A549 (cell line): ENCODE measurements around the gene PPIG. TPM values are rescaled to one million over a fixed set of nuclear protein-coding genes. Genes with fewer than 3 reads are reported as not detected.

Source experiments
- ATAC-seq, 2 experiments: fragments of 200-7000 bp in 1 of 2; fragments of >200 bp in 1 of 2; cut with Nextera tagmentation in 1 of 2; cut with Tn5 transposase in 1 of 2; 3 replicates each; pipeline versions ENCODE4 v1.8.0 to v1.9.1; 2018 to 2020; ENCODE audit warnings: mild to moderate bottlenecking in 1 of 2, moderate library complexity in 1 of 2
- CTCF ChIA-PET: fragments of 300-600 bp; sonication (Branson Sonifier 250); formaldehyde crosslinking; extraction: SDS; loops from one replicate; lab custom pipeline; 2021; ENCODE audit warnings: antibody characterized with exemption, inconsistent platforms; lab: Yijun Ruan, JAX
- POLR2A ChIA-PET: fragments of 350-600 bp; formaldehyde crosslinking; extraction: SDS; loops from one replicate; lab custom pipeline; 2021; ENCODE audit warnings: antibody characterized with exemption, inconsistent platforms; lab: Yijun Ruan, JAX
- DNase-seq, 2 experiments: peaks; one replicate each; pipeline versions ENCODE4 v3.0.0 to v3.0.0-alpha.2; 2011 to 2016; ENCODE audit warnings: low read depth in 1 of 2, low spot score in 1 of 2
- FAIRE-seq: peaks from 2 replicates; lab custom pipeline; 2011; peaks lifted over from hg19 to GRCh38; lab: Jason Lieb, UNC
- H3K27ac ChIP-seq, 2 experiments: fragments of >200 bp; sonication (Bioruptor Twin); formaldehyde crosslinking; 3 replicates each; pipeline ENCODE4 v1.5.1; 2016 to 2017
- H3K4me1 ChIP-seq: fragments of >200 bp; sonication (Bioruptor Twin); formaldehyde crosslinking; 3 replicates; pipeline ENCODE4 v1.6.1; 2016
- H3K4me2 ChIP-seq: fragments of >200 bp; sonication (Bioruptor Twin); formaldehyde crosslinking; 3 replicates; pipeline ENCODE4 v1.6.1; 2016
- H3K4me3 ChIP-seq: fragments of >200 bp; sonication (Bioruptor Twin); formaldehyde crosslinking; 3 replicates; pipeline ENCODE4 v1.5.1; 2016
- H3K9me3 ChIP-seq: fragments of >200 bp; sonication (Bioruptor Twin); formaldehyde crosslinking; 3 replicates; pipeline ENCODE4 v1.6.1; 2016
- CHD2 ChIP-seq: fragments of 150-350 bp; IDR thresholded peaks from 2 replicates; pipeline ENCODE4 v1.6.1; 2014; ENCODE audit warnings: low read length; ENCODE audit not compliant: partially characterized antibody
- CHD4 ChIP-seq: fragments of 200-600 bp; sonication (generic); IDR thresholded peaks from 2 replicates; pipeline ENCODE4 v1.6.1; 2016; ENCODE audit warnings: antibody characterized with exemption, mild to moderate bottlenecking, borderline replicate concordance
- CTCF ChIP-seq: fragments of >200 bp; sonication (Bioruptor Twin); formaldehyde crosslinking; IDR thresholded peaks from 3 replicates; pipeline ENCODE4 v1.5.1; 2016
- EHF ChIP-seq: fragments of 250-450 bp; sonication (Bioruptor Pico); IDR thresholded peaks from 2 replicates; pipeline ENCODE4 v1.5.0; 2020; ENCODE audit warnings: mild to moderate bottlenecking
- ESRRA ChIP-seq: fragments of 150-350 bp; IDR thresholded peaks from 2 replicates; pipeline ENCODE4 v1.6.1; 2014; ENCODE audit warnings: mild to moderate bottlenecking, low read length, borderline replicate concordance
- HDAC2 ChIP-seq: fragments of 200-600 bp; sonication (generic); IDR thresholded peaks from 2 replicates; pipeline ENCODE4 v1.6.1; 2016
- HOXA7 ChIP-seq: fragments of 250-450 bp; sonication (Bioruptor Pico); IDR thresholded peaks from 2 replicates; pipeline ENCODE4 v1.5.0; 2020; ENCODE audit warnings: mild to moderate bottlenecking, moderate library complexity
- HOXB5 ChIP-seq: fragments of 250-450 bp; sonication (Bioruptor Pico); IDR thresholded peaks from 2 replicates; pipeline ENCODE4 v1.5.0; 2020; ENCODE audit warnings: mild to moderate bottlenecking, moderate library complexity
- JUN ChIP-seq, 2 experiments: fragments of >200 bp; sonication (Bioruptor Twin); formaldehyde crosslinking; IDR thresholded peaks; 2 replicates in 1 of 2; 3 replicates in 1 of 2; pipeline ENCODE4 v1.6.1; 2016 to 2017
- JUNB ChIP-seq: fragments of >200 bp; sonication (Bioruptor Twin); formaldehyde crosslinking; IDR thresholded peaks from 2 replicates; pipeline ENCODE4 v1.6.1; 2016
- KDM1A ChIP-seq: fragments of 200-600 bp; sonication (generic); IDR thresholded peaks from 2 replicates; pipeline ENCODE4 v1.6.1; 2016; ENCODE audit warnings: low read depth, mild to moderate bottlenecking
- MAFK ChIP-seq: fragments of 450-650 bp; IDR thresholded peaks from 2 replicates; pipeline ENCODE4 v1.6.1; 2014; ENCODE audit not compliant: partially characterized antibody
- MAZ ChIP-seq: fragments of 150-350 bp; IDR thresholded peaks from 2 replicates; pipeline ENCODE4 v1.6.1; 2014; ENCODE audit warnings: antibody characterized with exemption, low read depth, low read length, borderline replicate concordance
- MYC ChIP-seq: IDR thresholded peaks from 2 replicates; pipeline ENCODE4 v1.6.1; 2012; ENCODE audit warnings: mild to moderate bottlenecking, inconsistent platforms, low read length, improper control_type of control experiment, borderline replicate concordance
- PHF8 ChIP-seq: fragments of 200-600 bp; sonication (generic); IDR thresholded peaks from 2 replicates; pipeline ENCODE4 v1.6.1; 2016; ENCODE audit warnings: low read depth, mild to moderate bottlenecking, antibody characterized with exemption, moderate library complexity, borderline replicate concordance
- POLR2AphosphoS2 ChIP-seq: conservative IDR thresholded peaks from 2 replicates; pipeline ENCODE4 v1.6.1; 2012; ENCODE audit warnings: low read length, improper control_type of control experiment, inconsistent platforms
- RAD21 ChIP-seq, 2 experiments: fragments of >200 bp in 1 of 2; sonication (Bioruptor Twin) in 1 of 2; formaldehyde crosslinking in 1 of 2; IDR thresholded peaks in 1 of 2; conservative IDR thresholded peaks in 1 of 2; 2 replicates in 1 of 2; 3 replicates in 1 of 2; pipeline ENCODE4 v1.6.1; 2012 to 2018; ENCODE audit warnings: inconsistent platforms in 1 of 2
- RCOR1 ChIP-seq: fragments of 150-350 bp; IDR thresholded peaks from 2 replicates; pipeline ENCODE4 v1.6.1; 2014; ENCODE audit warnings: antibody characterized with exemption, low read length, low read depth
- SREBF2 ChIP-seq: fragments of 450-650 bp; IDR thresholded peaks from 2 replicates; pipeline ENCODE4 v1.6.1; 2014; ENCODE audit warnings: mild to moderate bottlenecking, moderate library complexity
- TP53 ChIP-seq: fragments of 250-450 bp; sonication (Bioruptor Pico); IDR thresholded peaks from 2 replicates; pipeline ENCODE4 v1.5.0; 2021; ENCODE audit warnings: mild to moderate bottlenecking, moderate library complexity
- USF2 ChIP-seq: fragments of 450-650 bp; IDR thresholded peaks from 2 replicates; pipeline ENCODE4 v1.6.1; 2014; ENCODE audit warnings: antibody characterized with exemption
- ZC3H11A ChIP-seq: fragments of 450-650 bp; IDR thresholded peaks from 2 replicates; pipeline ENCODE4 v1.6.1; 2014; ENCODE audit warnings: antibody characterized with exemption, mild to moderate bottlenecking
- ZSCAN20 ChIP-seq: fragments of 250-450 bp; sonication (Bioruptor Pico); IDR thresholded peaks from 2 replicates; pipeline ENCODE4 v1.8.0; 2022; ENCODE audit warnings: mild to moderate bottlenecking, moderate library complexity
- WGBS: methylation state at CpG from one replicate; pipeline ENCODE4 v1.1.6; 2017; ENCODE audit errors: missing lambda C conversion rate; 5-methylcytosine and 5-hydroxymethylcytosine counted together
- polyA plus RNA-seq, 4 experiments: library from polyadenylated mRNA; depleted of rRNA in 3 of 4; stranded (reverse); fragments of >200 nt; fragmentation: RNase III in 1 of 4; extraction: RNeasy Plus Mini Kit Qiagen cat#74134 plus additional on column Dnase treatment in 1 of 4; gene quantifications; 2 replicates in 3 of 4; 3 replicates in 1 of 4; pipeline ENCODE4 v1.2.3, GENCODE V29; 2011 to 2017
- TF ChIP-seq, protein P1 (sequence below): IDR thresholded peaks from 2 replicates; pipeline ENCODE4 v1.6.1; 2012; ENCODE audit warnings: low read depth, borderline replicate concordance
- TF ChIP-seq, protein P2 (sequence below): fragments of 200-600 bp; sonication (generic); IDR thresholded peaks from 2 replicates; pipeline ENCODE4 v1.6.1; 2016; ENCODE audit warnings: antibody characterized with exemption, mild to moderate bottlenecking, moderate library complexity

Gene PPIG
- polyA plus RNA-seq, 2 of the 4 experiments (the other 2 are of a cell fraction): 60.5 to 70.8 TPM

DNA sequence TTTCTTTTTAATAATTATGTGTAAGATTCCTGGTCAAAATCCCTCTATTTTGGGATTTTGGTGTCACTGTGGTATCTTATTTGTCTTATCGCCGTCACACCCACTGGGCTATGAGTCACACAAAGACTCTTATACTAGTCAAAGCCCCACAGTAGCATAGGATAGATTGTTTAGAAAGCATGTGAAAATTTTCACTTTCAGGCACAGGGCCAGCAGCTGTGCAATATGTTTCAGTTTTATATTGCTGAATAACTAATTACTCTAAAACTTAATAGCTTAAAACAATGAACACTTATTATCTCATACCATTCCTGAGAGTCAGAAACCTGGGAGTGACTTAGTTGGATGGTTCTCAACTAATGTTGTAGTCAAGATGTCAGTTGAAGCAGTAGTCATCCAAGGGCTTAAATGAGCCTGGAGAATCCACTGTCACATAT, 86.1 kb downstream of the PPIG start:
- Histone ChIP-seq H3K4me1 (no peaks in the 10 kb centered on the region), H3K27ac (no peak overlapping the region), H3K9me3 (no peaks in the 10 kb centered on the region), H3K4me3 (no peak overlapping the region), H3K4me2 (no peak overlapping the region)
- DNase-seq: no peak
- CTCF ChIA-PET: no interaction called here
- no peak for TF ChIP-seq HDAC2
- no peak for TF ChIP-seq JUNB
- TF ChIP-seq ZC3H11A: no peak
- no peak for TF ChIP-seq RCOR1
- no peak for TF ChIP-seq RAD21 (conservative IDR thresholded peaks at IDR 0.05 in 1 of 2, IDR thresholded peaks at IDR 0.05 in 1 of 2)
- TF ChIP-seq ESRRA: no peak
- no peak for TF ChIP-seq POLR2AphosphoS2
- TF ChIP-seq ZSCAN20 (CRISPR knock-in tag): no peak
- TF ChIP-seq MAZ: no peak
- no peak for ATAC-seq
- 30% methylated on average over 2 of the region's 2 CpGs for WGBS
- FAIRE-seq: no peak
- POLR2A ChIA-PET: no interaction called here

GRCh38 chr2:169670937-169671336, 86.8 kb downstream of the PPIG start:
- CTCF ChIA-PET: no interaction called here
- ATAC-seq (no peak), FAIRE-seq (no peak), DNase-seq (no peak)
- Histone ChIP-seq H3K4me2 (no peak overlapping the region), H3K27ac (no peak overlapping the region), H3K4me1 (no peaks in the 10 kb centered on the region), H3K9me3 (no peaks in the 10 kb centered on the region), H3K4me3 (no peak overlapping the region)
- POLR2A ChIA-PET: no interaction called here
- WGBS: 93% methylated on average over 4 of the region's 4 CpGs
- TF ChIP-seq, protein P1, sequence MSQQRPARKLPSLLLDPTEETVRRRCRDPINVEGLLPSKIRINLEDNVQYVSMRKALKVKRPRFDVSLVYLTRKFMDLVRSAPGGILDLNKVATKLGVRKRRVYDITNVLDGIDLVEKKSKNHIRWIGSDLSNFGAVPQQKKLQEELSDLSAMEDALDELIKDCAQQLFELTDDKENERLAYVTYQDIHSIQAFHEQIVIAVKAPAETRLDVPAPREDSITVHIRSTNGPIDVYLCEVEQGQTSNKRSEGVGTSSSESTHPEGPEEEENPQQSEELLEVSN: no peak
- no peak for TF ChIP-seq USF2
- no peak for TF ChIP-seq HOXA7
- TF ChIP-seq POLR2AphosphoS2: no peak
- no peak for TF ChIP-seq EHF (CRISPR knock-in tag)
- TF ChIP-seq PHF8: no peak
- no peak for TF ChIP-seq HOXB5 (CRISPR knock-in tag)
- no peak for TF ChIP-seq MAFK
- no peak for TF ChIP-seq MYC
- TF ChIP-seq SREBF2: no peak
- TF ChIP-seq, protein P2, sequence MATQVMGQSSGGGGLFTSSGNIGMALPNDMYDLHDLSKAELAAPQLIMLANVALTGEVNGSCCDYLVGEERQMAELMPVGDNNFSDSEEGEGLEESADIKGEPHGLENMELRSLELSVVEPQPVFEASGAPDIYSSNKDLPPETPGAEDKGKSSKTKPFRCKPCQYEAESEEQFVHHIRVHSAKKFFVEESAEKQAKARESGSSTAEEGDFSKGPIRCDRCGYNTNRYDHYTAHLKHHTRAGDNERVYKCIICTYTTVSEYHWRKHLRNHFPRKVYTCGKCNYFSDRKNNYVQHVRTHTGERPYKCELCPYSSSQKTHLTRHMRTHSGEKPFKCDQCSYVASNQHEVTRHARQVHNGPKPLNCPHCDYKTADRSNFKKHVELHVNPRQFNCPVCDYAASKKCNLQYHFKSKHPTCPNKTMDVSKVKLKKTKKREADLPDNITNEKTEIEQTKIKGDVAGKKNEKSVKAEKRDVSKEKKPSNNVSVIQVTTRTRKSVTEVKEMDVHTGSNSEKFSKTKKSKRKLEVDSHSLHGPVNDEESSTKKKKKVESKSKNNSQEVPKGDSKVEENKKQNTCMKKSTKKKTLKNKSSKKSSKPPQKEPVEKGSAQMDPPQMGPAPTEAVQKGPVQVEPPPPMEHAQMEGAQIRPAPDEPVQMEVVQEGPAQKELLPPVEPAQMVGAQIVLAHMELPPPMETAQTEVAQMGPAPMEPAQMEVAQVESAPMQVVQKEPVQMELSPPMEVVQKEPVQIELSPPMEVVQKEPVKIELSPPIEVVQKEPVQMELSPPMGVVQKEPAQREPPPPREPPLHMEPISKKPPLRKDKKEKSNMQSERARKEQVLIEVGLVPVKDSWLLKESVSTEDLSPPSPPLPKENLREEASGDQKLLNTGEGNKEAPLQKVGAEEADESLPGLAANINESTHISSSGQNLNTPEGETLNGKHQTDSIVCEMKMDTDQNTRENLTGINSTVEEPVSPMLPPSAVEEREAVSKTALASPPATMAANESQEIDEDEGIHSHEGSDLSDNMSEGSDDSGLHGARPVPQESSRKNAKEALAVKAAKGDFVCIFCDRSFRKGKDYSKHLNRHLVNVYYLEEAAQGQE: no peak
- TF ChIP-seq CHD2: no peak
- TF ChIP-seq KDM1A: no peak

GRCh38 chr2:169672406-169672805, 88.3 kb downstream of the PPIG start:
- CTCF ChIA-PET: no interaction called here

More at GRCh38 chr2:169672406-169672805, 88.3 kb downstream of the PPIG start:
- no peak for DNase-seq
- Histone ChIP-seq H3K27ac (no peak overlapping the region), H3K4me1 (no peaks in the 10 kb centered on the region), H3K4me3 (no peak overlapping the region), H3K9me3 (no peaks in the 10 kb centered on the region), H3K4me2 (no peak overlapping the region)
- TF ChIP-seq JUN (IDR thresholded peaks at IDR 0.05): no peak
- TF ChIP-seq CHD4: no peak
- no peak for TF ChIP-seq HOXB5 (CRISPR knock-in tag)
- no peak for TF ChIP-seq CTCF
- TF ChIP-seq TP53 (CRISPR knock-in tag): no peak
- POLR2A ChIA-PET: no interaction called here
- no peak for ATAC-seq
- WGBS: 67% methylated on average over 6 of the region's 6 CpGs
- FAIRE-seq: no peak
